ENCODE results near the gene INSRR. TPM values are rescaled to one million over a fixed set of nuclear protein-coding genes. Genes with fewer than 3 reads are reported as not detected.

The INSRR gene
- total RNA-seq, 2 experiments from 2014 or later, result 0.47 to 0.54 TPM

- ChIA-PET POLR2A (interaction anchor here (0.6 to 3.3 kb wide), 4 partner anchors 10 to 22 kb away, joined by 3 to 11 read pairs (median 4); partner anchors contain the start of gene SH2D2A), CTCF (interaction anchor here (1.1 to 10.4 kb wide), 5 partner anchors 38 to 133 kb away, joined by 3 to 214 read pairs (median 5); partner anchors contain the start of genes INSRR and NTRK1)
- no peaks in the 10 kb centered on the region for H3K9me3 Mint-ChIP-seq
- intact Hi-C loops (cut with micrococcal nuclease), result no loop called here
- H3K27me3 Mint-ChIP-seq, result no peaks in the 10 kb centered on the region
- no peaks in the 10 kb centered on the region for H3K4me1 Mint-ChIP-seq (ENCODE audit: low read depth)
- H3K4me3 Mint-ChIP-seq, result no peak overlapping the region
- DNase-seq (no peak), ATAC-seq (no peak)
- TF ChIP-seq CTCF (IDR thresholded peaks at IDR 0.05), result no peak
- H3K27ac Mint-ChIP-seq, result no peak overlapping the region
- H3K36me3 Mint-ChIP-seq (ENCODE audit: low read depth), result peaks cover 57% of the 10 kb centered on the region
Observed at GRCh38 chr1:156794506-156795373, 64.2 kb downstream of the INSRR start.

Other genes with a start within 250 kb of the INSRR start
- gene HAPLN2, start 239.7 kb downstream of the INSRR start, total RNA-seq, result not detected
- not detected for gene BCAN, start 217.0 kb downstream of the INSRR start, total RNA-seq
- not detected for gene NES, start 181.7 kb downstream of the INSRR start, total RNA-seq
- gene CRABP2, start 153.5 kb downstream of the INSRR start, total RNA-seq, result under 1 TPM; 0.78 to 0.90 TPM
- gene METTL25B, start 130.6 kb downstream of the INSRR start, total RNA-seq, result 10 to 100 TPM; 32.3 to 32.5 TPM
- gene ISG20L2, start 130.4 kb downstream of the INSRR start, total RNA-seq, result 10 to 100 TPM; 40.6 to 44.5 TPM
- gene MRPL24, start 118.0 kb downstream of the INSRR start, total RNA-seq, result 10 to 100 TPM; 84.2 to 93.6 TPM
- gene HDGF, start 107.4 kb downstream of the INSRR start, total RNA-seq, result 100 to 1,000 TPM; 232 to 235 TPM
- 10 to 100 TPM; 69.8 to 70.6 TPM for gene PRCC, start 91.6 kb downstream of the INSRR start, total RNA-seq
- gene SH2D2A, start 42.3 kb downstream of the INSRR start, total RNA-seq, result 100 to 1,000 TPM; 297 to 315 TPM
- gene NTRK1, start 1.7 kb upstream of the INSRR start, total RNA-seq, result 10 to 100 TPM; 23.5 to 25.9 TPM
- under 1 TPM in 1 of 2 experiments, not detected in 1; 0.07 TPM for gene PEAR1, start 34.6 kb upstream of the INSRR start, total RNA-seq
- not detected for gene LRRC71, start 61.5 kb upstream of the INSRR start, total RNA-seq
- gene ARHGEF11, start 186.6 kb upstream of the INSRR start, total RNA-seq, result 1 to 10 TPM; 1.4 to 1.8 TPM
- gene ETV3L, start 240.7 kb upstream of the INSRR start, total RNA-seq, result not detected

Measured in activated CD8-positive, alpha-beta T cell treated with anti-CD3 and anti-CD28 coated beads for 36 hours (primary cell).